ENCODE data around the gene NAPSA. TPM values are rescaled to one million over a fixed set of nuclear protein-coding genes. Genes with fewer than 3 reads are reported as not detected.

NAPSA gene
- total and polyA plus RNA-seq, 10 of the 15 experiments (the other 5 are each of a cell fraction or from before 2014, with no cell fraction given): 6.7 to 45.4 (median 17.1) TPM

DNA sequence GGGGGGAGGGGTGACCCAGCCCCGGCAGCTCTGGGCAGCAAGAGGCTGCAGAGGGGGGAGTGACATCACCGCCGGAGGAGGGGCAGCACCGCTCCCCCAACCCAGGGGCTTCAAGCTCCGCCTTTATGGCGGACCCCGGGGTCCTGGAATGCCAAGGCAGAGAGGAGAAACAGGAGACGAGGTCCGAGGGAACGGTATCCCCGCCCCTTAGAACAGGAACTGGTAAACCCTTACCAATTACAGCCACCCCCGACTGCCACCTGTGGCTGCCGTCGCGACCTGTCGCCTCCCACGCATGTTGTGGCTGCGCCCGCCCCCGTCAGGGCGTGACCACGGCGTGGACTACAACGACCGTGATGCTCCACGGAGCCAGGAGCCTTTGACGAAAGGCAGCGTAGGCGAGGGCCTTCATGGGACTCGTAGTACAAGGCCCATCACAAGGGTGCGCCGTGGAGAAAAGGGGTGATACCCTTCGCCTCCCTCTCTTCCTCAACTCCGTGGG, 32.2 kb downstream of the NAPSA start (continued):
- TF ChIP-seq HSF1 (IDR thresholded peaks at IDR 0.05; ENCODE audit: low read depth, low read length) (no peak), CEBPB (IDR thresholded peaks at IDR 0.05; ENCODE audit: borderline replicate concordance in 1 of 2, low read depth in 2 of 2, low read length in 2 of 2) (no peak), CREB1 (IDR thresholded peaks at IDR 0.05; ENCODE audit: low read depth) (peak; percentile 94), TCF7 (IDR thresholded peaks at IDR 0.05; ENCODE audit: borderline replicate concordance) (no peak), FOS (IDR thresholded peaks at IDR 0.05; ENCODE audit: borderline replicate concordance, extremely low read depth, insufficient read length) (no peak), NFYA (IDR thresholded peaks at IDR 0.05; ENCODE audit: borderline replicate concordance, low read depth, low read length) (no peak), ATF7 (IDR thresholded peaks at IDR 0.05; ENCODE audit: low read depth) (peak; percentile 70), PML (IDR thresholded peaks at IDR 0.05; ENCODE audit: low read length) (peak; percentile 75; the same call in 1 of the 2 replicates), KDM1A (IDR thresholded peaks at IDR 0.05; ENCODE audit: borderline replicate concordance) (no peak), NBN (IDR thresholded peaks at IDR 0.05) (no peak), PAX5 (IDR thresholded peaks at IDR 0.05; ENCODE audit: borderline replicate concordance, low read depth, low read length) (peak; percentile 82), KLF5 (IDR thresholded peaks at IDR 0.05; ENCODE audit: partially characterized antibody) (no peak), NR2F1 (conservative IDR thresholded peaks at IDR 0.05) (peak; percentile 83), IRF4 (IDR thresholded peaks at IDR 0.05; ENCODE audit: low read depth, low read length) (peak; percentile 38; the same call in 1 of the 2 replicates), POLR2A (IDR thresholded peaks at IDR 0.05; ENCODE audit: low read depth, low read length) (peak; percentile 86), WRNIP1 (IDR thresholded peaks at IDR 0.05; ENCODE audit: borderline replicate concordance, low read depth, low read length) (no peak), EZH2 (IDR thresholded peaks at IDR 0.05; ENCODE audit: borderline replicate concordance, control insufficient read depth, low read depth, low read length) (no peak), SMC3 (IDR thresholded peaks at IDR 0.05; ENCODE audit: borderline replicate concordance, low read length) (no peak), POLR2AphosphoS2 (IDR thresholded peaks at IDR 0.05; ENCODE audit: low read depth, low read length) (peak; percentile 74), PRDM15 (CRISPR knock-in tag; IDR thresholded peaks at IDR 0.05) (no peak), ASH2L (IDR thresholded peaks at IDR 0.05; ENCODE audit: borderline replicate concordance, low read depth) (no peak), CBX5 (IDR thresholded peaks at IDR 0.05; ENCODE audit: low read depth) (no peak), CHD2 (IDR thresholded peaks at IDR 0.05; ENCODE audit: borderline replicate concordance, low read depth, low read length) (peak; percentile 80), NRF1 (conservative IDR thresholded peaks at IDR 0.05; ENCODE audit: low read depth, low read length) (no peak), IKZF1 (conservative IDR thresholded peaks at IDR 0.05) (no peak; the same call in 1 of the 2 replicates), MEF2B (IDR thresholded peaks at IDR 0.05; ENCODE audit: partially characterized antibody, poor library complexity, severe bottlenecking) (no peak), YBX1 (IDR thresholded peaks at IDR 0.05) (no peak), JUND (IDR thresholded peaks at IDR 0.05; ENCODE audit: low read depth, low read length) (no peak)
- TF ChIP-seq, protein P1, sequence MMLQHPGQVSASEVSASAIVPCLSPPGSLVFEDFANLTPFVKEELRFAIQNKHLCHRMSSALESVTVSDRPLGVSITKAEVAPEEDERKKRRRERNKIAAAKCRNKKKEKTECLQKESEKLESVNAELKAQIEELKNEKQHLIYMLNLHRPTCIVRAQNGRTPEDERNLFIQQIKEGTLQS (IDR thresholded peaks at IDR 0.05; ENCODE audit: borderline replicate concordance, extremely low read depth, low read depth, low read length): no peak

Measured in GM12878 (cell line).